ENCODE measurements around the gene LST1.

LST1 gene

DNA sequence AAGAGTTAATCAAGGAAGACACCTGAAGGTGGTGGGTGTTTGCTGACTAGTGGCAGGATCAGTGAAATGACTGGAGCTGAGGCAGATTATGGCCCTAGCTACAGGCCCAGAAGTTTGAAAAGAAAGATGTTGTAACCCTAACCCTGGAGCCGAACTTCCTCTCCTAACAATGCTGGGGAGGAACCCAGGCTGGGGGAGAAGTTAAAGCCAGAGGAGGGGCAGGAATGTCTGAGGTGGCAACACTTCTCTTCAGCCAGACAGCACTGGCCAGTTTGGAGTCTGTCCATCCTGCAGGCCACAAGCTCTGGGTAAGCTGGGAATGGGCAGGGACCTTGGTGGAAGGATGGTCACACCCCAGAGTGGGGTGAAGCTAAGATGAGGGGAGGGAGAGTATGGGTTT is at the start of gene LST1:
Gene LST1 (plus strand): TSS at position 270 of the 400 bp plus-strand sequence. CDS start 1,023 bp downstream, outside the sequence.
- in situ Hi-C loops (cut with HindIII; ENCODE audit: low sequenced_read_pairs) = no loop called here
- TF ChIP-seq, protein P1, sequence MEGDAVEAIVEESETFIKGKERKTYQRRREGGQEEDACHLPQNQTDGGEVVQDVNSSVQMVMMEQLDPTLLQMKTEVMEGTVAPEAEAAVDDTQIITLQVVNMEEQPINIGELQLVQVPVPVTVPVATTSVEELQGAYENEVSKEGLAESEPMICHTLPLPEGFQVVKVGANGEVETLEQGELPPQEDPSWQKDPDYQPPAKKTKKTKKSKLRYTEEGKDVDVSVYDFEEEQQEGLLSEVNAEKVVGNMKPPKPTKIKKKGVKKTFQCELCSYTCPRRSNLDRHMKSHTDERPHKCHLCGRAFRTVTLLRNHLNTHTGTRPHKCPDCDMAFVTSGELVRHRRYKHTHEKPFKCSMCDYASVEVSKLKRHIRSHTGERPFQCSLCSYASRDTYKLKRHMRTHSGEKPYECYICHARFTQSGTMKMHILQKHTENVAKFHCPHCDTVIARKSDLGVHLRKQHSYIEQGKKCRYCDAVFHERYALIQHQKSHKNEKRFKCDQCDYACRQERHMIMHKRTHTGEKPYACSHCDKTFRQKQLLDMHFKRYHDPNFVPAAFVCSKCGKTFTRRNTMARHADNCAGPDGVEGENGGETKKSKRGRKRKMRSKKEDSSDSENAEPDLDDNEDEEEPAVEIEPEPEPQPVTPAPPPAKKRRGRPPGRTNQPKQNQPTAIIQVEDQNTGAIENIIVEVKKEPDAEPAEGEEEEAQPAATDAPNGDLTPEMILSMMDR (IDR thresholded peaks at IDR 0.05; ENCODE audit: low read depth, low read length, missing control alignments) = no peak
- no peak for DNase-seq (ENCODE audit: low read depth)
- H3K4me3 ChIP-seq (ENCODE audit: low read depth, low read length) = no peak within 1 kb of the TSS

DNA sequence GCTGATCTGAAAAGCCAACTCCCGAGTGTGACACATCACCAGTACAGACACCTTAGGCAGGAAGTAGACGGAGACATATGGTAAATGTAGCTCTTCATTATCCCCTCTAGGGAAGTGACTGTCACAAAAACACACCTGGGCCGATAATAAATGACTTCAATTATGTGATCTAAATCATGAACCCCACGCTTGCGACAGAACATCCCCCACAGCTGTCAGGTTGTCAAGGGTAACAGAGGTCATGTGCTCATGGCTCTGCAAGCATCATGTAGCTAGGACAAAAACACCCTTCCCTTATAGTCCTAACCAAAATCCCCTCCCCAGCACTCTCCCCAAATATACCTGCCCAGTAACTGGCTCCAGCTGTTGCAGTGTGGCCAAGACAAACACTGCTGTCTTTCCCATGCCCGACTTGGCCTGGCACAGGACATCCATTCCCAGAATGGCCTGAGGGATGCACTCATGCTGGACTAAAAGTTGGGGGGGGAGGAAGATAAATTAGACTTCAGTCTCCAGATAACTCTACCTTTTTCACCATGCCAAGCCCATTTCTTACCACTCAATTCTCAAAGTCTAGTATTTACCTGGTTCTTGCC is 47.2 kb upstream of the LST1 start:
- peak overlapping the region; percentile 94 for H3K4me3 ChIP-seq (ENCODE audit: low read depth, low read length)
- no peak for DNase-seq (ENCODE audit: low read depth)
- in situ Hi-C loops (cut with HindIII; ENCODE audit: low sequenced_read_pairs) = no loop called here
- TF ChIP-seq, protein P1 (IDR thresholded peaks at IDR 0.05; ENCODE audit: low read depth, low read length, missing control alignments) = no peak

DNA sequence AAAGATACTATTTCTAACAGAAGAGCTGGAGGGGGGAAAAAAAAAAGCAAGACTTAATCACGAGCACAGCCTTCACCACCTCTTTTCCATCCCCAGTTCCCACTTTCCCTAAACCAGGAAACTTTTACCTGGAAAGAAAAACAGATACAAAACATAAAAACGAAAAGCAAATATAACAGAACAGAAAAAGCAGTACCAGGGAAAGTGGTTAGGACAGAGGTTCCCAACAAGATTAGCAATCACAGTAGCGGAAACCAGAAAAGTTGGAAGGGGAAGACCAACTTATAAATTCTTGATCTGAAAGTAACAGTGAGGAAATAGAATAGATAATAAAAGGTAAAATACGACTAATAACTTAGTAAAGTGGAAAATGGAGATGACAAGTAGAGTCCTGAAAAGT is 45.4 kb upstream of the LST1 start:
- peak overlapping the region; percentile 94 for H3K4me3 ChIP-seq (ENCODE audit: low read depth, low read length)
- TF ChIP-seq, protein P1 (IDR thresholded peaks at IDR 0.05; ENCODE audit: low read depth, low read length, missing control alignments) = no peak
- DNase-seq (ENCODE audit: low read depth) = no peak
- in situ Hi-C loops (cut with HindIII; ENCODE audit: low sequenced_read_pairs) = loop anchor here (5.0 kb wide), 1 partner anchor 77 kb away; the partner anchor contains the start of gene AIF1

DNA sequence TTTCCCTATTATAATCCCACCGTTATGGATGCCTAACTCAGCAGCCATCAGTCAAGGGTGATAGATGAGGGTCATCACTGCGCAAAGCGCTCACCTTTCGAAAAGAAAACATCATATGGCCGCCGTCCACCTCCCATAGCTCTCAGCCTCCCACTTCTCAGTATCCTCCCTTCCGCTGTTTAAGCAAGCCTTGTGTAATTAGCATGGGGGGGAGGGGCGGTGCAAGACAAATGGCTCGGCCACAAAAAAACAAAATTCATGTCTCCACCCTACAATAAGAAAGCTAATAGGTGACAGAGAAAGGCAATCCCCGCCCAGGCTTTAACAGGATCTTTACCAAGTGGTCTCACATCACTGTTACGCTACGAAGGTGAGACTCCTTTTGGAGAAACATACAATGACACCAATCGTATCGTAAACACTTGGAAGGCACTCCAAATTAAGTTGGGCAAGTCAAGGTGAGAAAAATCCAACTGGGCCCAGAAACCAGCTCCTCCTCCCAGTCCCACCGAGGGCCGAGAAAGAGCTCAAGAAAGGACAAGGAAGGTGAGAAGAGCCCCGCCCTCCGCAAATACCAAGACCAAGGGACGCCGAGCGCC is 44.9 kb upstream of the LST1 start:
- H3K4me3 ChIP-seq (ENCODE audit: low read depth, low read length) = peak overlapping the region; percentile 94
- in situ Hi-C loops (cut with HindIII; ENCODE audit: low sequenced_read_pairs) = loop anchor here (5.0 kb wide), 1 partner anchor 76 kb away; the partner anchor contains the start of gene AIF1
- peak; percentile 15 for DNase-seq (ENCODE audit: low read depth)
- TF ChIP-seq, protein P1 (IDR thresholded peaks at IDR 0.05; ENCODE audit: low read depth, low read length, missing control alignments) = no peak

DNA sequence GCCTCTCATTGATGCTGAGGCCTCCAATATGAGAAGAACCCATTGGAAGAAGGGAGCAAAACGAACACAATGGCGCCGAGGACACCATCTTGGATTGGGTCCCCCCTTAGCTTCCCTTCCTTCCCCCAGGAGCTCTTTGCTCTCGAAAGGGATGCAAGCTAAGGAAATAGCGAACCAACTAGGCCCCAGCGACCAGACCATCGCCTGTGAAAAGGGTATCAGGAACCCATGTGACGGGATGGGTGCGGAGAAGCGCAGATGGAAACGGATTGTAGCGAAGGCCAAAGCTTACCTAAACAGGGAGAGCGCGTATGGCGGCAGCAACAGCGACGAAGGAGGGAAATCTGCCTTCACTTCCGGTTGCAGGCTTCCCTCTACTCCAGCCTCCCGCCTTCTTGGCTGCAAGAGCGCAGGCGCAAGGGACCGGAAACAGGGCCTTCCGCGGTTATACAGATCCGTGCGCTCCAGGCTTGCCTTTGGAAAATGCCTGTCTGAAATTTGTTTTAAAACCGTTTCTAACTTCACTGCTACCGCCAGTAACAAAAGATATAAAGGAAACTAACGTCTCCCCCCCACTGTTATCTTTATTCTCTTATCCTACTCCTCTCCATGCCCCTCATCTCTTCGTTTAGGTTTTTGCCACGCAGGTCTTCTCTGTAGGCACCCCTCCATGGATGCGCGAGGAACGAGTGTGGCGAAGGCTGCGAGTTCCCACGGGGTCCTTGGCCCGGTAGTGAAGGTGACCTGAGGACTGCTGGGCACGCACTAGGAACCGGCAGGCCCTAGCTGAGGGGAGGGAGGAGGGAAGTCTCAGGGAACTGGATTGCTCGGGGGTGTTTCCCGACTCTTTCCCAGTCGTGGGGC is 44.2 kb upstream of the LST1 start, which contains the start of gene DDX39B:
Gene DDX39B (minus strand): TSS at position 346 of the 864 bp plus-strand sequence. CDS start 1,471 bp downstream, outside the sequence.
- H3K4me3 ChIP-seq (ENCODE audit: low read depth, low read length) = peak within 1 kb of the TSS; percentile 94
- peak; percentile 95 for DNase-seq (ENCODE audit: low read depth)
- in situ Hi-C loops (cut with HindIII; ENCODE audit: low sequenced_read_pairs) = loop anchor here (5.0 kb wide), 1 partner anchor 75 kb away; the partner anchor contains the start of gene AIF1
- TF ChIP-seq, protein P1 (IDR thresholded peaks at IDR 0.05; ENCODE audit: low read depth, low read length, missing control alignments) = no peak

DNA sequence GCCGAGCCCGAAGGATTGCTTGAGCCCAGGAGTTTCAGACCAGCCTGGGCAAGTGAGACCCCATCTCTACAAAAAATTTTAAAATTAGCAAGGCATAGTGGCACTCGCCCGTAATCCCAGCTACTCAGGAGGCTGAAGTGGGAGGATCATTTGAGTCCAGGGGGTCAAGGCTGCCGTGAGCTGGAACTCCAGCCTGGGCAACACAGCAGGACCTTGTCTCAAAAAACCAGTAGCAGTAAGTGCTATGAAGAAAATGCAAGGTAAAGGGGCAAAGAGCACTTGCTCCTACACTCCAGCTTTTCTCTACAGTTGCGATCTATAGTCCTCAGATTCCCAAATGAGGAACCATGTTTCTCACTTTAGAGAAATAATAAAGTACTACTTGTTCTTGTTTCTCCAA is 42.4 kb upstream of the LST1 start:
- TF ChIP-seq, protein P1 (IDR thresholded peaks at IDR 0.05; ENCODE audit: low read depth, low read length, missing control alignments) = no peak
- no peak overlapping the region for H3K4me3 ChIP-seq (ENCODE audit: low read depth, low read length)
- DNase-seq (ENCODE audit: low read depth) = no peak
- in situ Hi-C loops (cut with HindIII; ENCODE audit: low sequenced_read_pairs) = loop anchor here (5.0 kb wide), 1 partner anchor 74 kb away; the partner anchor contains the start of gene AIF1

Data from astrocyte of the cerebellum (primary cell).